Limb (tissue), 2 donors: ENCODE results near the gene FAM135A.
"Not testable (repeated sequence)": the region's sequence is repeated elsewhere in the genome, so short reads cannot be mapped to it uniquely, and the experiment has no call there.

Source experiments
- DNase-seq, 2 donors: peaks; one replicate each; pipeline ENCODE4 v3.0.0-alpha.2; 2016; ENCODE audit errors: extremely low spot score in 2 of 2

FAM135A gene

DNA sequence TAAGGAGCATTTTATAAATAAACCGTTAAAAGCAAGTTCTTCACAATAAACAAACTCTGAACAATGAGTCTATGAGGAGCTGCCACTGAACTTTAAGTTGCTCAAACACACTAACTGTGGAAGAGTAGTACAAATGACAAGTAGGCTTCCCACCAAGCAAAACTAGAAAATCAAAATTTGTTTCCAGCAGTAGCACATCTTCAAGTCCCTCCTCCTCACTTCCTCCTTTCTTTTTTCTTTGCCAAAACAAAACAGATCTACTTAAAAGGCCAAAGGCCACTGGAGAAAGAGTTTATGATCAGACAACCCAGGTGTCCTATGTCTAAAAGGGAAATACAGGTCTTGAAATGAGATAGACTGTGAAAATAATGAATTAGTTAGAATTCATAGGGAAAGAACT is 17.1 kb upstream of the FAM135A start:
- DNase-seq, result no peak

- DNase-seq, result no peak
Observed at GRCh38 chr6:70396796-70397729, 16.2 kb upstream of the FAM135A start.

GRCh38 chr6:70398783-70399728 is 14.3 kb upstream of the FAM135A start:
- DNase-seq, result no peak

DNA sequence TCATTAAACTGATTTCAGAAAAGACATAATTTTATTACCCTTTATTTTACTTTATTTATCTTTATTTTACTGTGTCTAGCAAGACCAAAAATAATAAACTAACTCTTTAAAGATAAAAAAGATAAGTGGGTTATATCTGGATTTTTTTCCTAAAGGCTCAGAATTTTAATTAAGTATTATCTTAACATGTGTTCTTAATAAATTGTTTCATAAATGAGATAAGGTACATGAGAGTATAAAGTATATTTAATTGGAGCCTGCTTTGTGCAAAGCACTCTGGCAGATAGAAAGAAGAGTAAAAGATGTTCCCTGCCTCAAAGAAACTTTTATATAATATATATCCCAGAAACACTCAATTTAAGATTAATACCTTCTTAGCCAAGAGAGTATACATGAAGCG is 8.7 kb upstream of the FAM135A start:
- DNase-seq, result no peak

DNA sequence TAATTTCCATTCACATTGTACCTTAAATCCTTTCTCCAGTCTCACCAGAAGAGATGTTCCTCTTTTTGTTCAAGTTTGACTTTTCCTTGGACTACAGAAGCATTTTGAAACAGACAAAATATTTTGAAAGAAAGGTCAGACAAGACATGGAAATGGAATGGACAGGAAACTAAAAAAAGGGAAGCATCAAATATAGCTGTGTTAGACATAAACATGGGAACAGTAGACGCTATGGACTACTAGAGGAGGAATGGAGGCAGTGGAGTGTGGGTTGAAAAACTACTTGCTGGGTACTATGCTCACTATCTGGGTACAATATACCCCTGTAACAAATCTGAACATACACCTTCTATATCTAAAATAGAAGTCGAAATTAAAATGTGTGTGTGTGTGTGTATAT is 4.1 kb upstream of the FAM135A start:
- DNase-seq, result no peak

GRCh38 chr6:70411542-70412251 is 1.6 kb upstream of the FAM135A start:
- no peak for DNase-seq

- DNase-seq, result no peak
Observed at GRCh38 chr6:70412252-70413113, 825 bp upstream of the FAM135A start.

GRCh38 chr6:70413992-70414494 is 735 bp downstream of the FAM135A start:
- DNase-seq, result peak in 1 of 2 donors; percentile 13

- no peak for DNase-seq
Observed at GRCh38 chr6:70414813-70415212, 1.5 kb downstream of the FAM135A start.

- no peak for DNase-seq
Observed at GRCh38 chr6:70415247-70415646, 1.9 kb downstream of the FAM135A start.

DNA sequence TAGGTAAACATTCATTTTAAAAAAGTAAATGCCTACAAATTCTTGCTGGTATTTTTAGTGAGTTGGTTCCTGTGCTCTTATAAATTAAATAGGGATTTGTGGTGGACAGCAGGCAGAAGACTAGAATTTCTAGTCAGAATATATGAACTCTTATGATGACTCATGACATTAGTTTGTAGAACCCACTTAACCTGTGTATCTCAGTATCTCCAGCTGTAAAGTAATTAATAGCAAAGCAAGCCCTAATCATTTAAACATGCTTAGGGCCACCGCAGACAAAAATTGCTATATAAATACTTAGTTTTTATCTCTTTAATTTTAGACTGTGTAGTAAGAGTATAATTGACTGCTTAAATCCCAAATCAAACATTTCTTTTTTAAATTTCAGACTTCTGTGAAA is 2.4 kb downstream of the FAM135A start:
- DNase-seq, result no peak

GRCh38 chr6:70421509-70421908 is 8.2 kb downstream of the FAM135A start:
- DNase-seq, result no peak

- DNase-seq, result no peak
Observed at GRCh38 chr6:70423189-70424134, 10.2 kb downstream of the FAM135A start.

- no peak for DNase-seq
Observed at GRCh38 chr6:70424291-70424690, 11.0 kb downstream of the FAM135A start.

DNA sequence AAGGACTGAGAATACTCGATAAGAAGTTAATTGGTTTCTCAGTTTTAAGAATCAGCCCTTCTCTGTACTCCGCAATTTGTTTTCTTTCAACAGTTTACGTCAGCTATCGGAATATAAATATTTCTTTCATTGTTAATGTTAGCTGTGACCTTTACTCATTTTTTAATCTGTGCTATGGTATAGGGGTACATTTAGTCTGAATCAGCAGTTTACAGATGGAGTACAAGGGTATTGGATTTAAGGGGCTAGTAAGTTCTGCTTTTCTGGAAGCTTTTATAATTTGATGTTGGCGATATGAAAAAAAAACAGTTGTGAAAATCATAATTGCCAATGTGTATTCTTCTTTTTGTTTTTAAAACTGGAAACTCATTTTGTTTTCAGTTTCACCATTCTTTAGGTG is 23.0 kb downstream of the FAM135A start:
- no peak for DNase-seq

DNA sequence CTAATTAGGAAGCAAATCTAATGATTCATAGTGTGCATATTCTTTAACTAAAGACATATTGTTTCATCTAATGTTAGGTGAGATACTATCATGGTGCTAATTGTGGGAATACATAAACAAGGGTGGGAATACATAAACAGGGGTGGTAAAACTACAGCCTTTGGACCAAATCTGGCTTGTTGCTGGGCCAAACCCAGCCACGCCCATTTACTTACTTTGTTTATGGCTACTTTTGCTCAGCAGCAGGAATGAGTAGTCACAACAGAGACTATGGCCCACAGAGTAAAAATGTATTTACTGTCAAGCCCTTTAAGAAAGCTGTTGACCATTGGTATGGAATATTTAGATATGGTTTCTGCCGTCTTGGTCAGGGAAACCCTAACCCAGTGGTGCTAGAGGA is 31.7 kb downstream of the FAM135A start:
- DNase-seq, result no peak

- not testable (repeated sequence) for DNase-seq
Observed at GRCh38 chr6:70447343-70448070, 34.2 kb downstream of the FAM135A start.

GRCh38 chr6:70453899-70454298 is 40.6 kb downstream of the FAM135A start:
- not testable (repeated sequence) for DNase-seq

DNA sequence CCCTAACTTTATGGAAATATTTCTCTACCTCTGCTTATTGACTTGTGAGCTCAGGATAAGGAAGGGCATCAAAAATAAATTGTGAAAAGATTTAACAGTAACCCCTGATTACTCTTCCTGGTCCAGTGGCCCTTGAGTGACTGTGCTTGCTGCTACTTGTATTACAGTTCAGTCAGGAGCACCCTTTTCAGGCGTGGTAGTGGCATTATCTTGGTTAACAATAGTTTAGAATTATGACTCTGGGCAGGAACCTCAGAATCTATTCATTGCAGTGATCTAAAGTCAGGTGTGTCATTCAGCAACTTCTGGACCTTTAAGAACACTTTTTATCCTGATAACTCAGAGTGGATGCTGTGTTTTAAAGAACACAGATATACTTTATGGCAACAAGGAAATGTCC is 43.4 kb downstream of the FAM135A start:
- no peak for DNase-seq
